Amygdala (tissue), 56 donors: ENCODE data around the gene ARSB.
"Not testable (repeated sequence)": the region's sequence is repeated elsewhere in the genome, so short reads cannot be mapped to it uniquely, and the experiment has no call there.

ENCODE experiments used
- DNase-seq, 56 donors: peaks; one replicate each; lab custom pipeline; 2025; lab: John Stamatoyannopoulos, UW

ARSB gene

DNA sequence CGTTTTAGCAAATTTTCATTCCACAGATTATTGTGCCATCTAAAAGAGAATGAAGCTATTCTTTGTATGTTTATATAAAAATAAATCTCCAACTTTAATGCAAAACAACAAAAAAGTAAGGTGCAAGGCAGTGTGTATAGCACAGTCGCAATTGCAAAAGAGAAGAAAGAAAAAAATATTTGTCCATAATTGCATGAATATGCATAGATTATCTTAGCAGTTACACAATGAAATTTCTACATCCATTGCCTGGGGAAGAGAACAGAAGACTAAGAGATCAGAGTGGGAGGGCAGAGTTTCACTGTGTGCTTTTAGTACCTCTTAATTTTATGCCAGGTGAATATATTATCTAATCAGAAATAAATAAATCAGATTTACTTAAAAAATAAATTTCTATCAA is 250.2 kb downstream of the ARSB start:
- no peak for DNase-seq

DNA sequence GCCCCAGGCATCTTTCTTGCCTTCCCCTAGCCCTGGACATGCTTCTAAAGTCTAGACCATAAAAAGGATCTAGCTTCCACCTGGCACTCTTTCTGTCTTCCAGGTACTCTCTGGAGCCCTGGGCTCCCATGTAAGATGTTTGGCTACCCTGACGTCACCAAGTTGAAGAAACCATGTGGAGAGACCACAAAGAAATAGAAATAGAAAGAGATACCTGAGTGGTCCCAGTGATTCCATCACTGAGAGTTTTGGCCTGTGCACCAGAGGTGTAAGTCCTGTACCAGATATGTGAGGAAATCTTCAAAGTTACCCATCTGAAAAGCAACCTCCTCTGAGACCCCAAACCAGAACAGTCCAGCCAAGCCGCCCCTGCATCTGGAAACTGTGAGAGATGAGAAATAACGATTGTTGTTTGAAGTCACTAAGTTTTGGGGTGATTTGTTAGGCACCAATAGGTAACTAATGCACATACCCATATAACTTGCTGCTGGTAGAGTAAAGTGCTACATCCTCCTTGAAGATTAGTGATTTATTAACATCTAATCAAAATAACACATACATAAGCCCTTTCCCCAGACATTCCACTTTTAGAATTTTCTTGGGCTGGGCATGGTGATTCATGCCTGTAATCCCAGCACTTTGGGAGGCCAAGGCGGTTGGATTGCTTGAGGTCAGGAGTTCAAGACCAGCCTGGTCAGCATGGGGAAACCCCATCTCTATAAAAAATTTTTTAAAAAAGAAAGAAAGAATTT is 250.8 kb downstream of the ARSB start:
- DNase-seq = no peak

DNA sequence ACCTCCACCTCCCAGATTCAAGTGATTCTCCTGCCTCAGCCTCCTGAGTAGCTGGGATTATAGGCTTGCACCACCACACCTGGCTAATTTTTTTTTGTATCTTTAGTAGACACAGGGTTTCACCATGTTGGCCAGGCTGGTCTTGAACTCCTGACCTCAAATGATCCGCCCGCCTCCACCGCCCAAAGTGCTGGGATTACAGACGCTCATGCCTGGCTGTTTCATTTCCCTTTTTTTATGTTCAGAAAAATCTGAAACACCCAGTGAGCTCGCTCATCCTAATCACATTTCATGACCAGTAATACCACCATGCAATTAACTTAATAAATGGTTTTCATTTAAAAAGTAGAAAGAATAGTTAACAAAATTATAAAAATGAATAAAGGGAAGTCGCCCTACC is 252.4 kb downstream of the ARSB start:
- not testable (repeated sequence) for DNase-seq

DNA sequence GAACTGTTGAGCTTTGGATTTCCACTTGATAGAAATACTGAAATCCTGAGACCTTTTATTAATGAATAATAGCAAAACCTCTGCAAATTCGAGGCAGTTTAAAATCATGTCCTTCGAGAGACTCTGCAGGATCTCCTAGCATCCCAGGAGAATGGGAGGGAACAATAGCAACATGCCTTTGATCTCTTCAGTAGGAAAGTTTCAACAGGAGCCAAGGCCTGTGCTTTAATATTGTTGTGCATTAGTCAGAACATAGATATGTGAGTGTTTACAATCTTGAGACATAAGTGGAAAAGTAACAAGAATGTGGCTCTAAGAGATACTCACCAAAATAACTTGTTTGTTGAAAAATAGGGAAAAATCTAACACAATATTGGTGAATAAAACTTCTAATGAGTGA is 253.2 kb downstream of the ARSB start:
- DNase-seq = no peak

DNA sequence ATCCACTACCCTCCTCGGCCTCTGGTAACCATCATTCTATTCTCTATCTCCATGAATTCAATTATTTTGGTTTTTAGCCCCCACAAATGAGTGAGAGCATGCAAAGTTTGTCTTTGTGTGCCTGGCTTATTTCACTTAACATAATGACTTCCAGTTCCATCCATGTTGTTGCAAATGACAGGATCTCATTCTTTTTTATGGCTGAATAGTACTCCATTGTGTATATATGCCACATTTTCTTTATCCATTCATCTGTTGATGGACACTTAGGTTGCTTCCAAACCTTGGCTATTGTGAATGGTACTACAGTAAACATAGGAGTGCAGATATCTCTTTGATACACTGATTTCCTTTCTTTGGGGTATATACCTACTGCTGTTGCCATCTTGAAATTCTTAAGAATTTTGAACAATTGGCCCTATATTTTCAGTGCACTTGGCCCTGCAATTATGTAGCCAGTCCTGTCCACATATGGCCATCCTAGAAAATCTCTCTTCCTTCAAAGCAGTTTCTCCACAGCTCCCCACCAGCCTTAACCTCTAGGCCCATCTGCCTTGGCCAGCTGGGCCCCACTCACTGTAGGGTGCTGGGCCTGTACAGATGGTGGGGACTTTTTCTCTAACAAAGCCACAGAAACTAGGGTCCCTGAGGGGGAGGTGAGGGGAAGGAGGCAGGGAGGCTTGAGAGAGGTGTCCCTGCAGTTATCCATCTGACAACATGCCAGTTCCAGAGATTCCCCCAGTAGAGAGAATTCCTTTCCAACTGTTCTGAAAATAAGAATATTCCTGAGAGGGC is 254.6 kb downstream of the ARSB start:
- DNase-seq = no peak

DNA sequence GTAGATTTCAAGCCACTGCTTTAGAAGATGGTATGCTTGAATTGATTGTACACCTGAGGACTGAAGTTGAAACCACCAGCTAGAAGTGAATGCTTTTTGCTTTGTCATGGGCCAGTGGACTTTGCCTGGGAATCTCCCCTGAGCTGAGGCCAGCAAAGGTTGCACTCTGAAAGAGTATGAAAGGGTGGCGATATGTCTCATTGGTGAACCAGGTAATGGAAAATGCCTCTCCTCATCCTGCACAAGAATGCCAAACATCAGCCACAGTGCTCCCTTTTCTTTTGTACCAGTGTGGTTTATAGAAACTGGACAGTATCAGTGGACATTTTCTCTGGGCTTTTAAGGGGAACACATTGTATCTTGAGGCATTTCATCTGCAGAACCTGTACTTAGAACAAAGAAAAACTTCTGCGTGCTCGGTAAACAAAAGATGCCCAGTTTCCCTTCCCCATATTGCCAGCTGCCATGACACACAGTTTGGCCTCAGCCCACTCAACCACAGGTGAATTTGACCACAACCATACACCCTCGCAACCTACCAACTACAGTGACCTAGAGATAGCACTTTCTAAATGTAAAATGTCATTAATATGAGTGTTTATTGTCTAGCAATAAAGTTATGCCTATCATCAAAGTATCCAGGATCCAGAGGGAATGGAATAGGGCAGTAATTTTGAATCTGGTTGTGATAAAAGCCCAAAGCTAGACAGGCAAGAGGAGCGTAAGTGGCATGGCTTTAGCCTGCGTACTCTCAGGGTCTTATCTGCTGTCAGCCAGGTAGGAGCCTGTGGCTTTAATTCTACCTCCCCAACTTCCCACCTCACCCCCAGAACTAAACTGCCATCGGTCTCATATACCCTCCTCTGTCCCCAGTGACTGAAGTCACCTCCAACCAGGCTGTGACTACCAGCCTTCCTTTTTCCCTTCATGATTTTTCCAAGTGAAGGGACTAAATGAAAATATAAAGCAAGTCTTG is 257.0 kb downstream of the ARSB start:
- no peak for DNase-seq
